HG02642 (cell line): Measurements from ENCODE around the gene GUCY1A2.
"Not testable (repeated sequence)": the region's sequence is repeated elsewhere in the genome, so short reads cannot be mapped to it uniquely, and the experiment has no call there.

Source experiments
- ATAC-seq: cut with Tn5 transposase; IDR thresholded peaks from one replicate; pipeline ENCODE4 v1.9.1; 2021; ENCODE audit warnings: mild to moderate bottlenecking; ENCODE audit not compliant: unreplicated experiment, poor library complexity

Gene GUCY1A2

GRCh38 chr11:107018219-107018901 is at the start of gene GUCY1A2:
GUCY1A2 (minus strand) TSS chr11:107018476; CDS start chr11:107018055, 421 bp downstream.
- peak; percentile 31 for ATAC-seq

DNA sequence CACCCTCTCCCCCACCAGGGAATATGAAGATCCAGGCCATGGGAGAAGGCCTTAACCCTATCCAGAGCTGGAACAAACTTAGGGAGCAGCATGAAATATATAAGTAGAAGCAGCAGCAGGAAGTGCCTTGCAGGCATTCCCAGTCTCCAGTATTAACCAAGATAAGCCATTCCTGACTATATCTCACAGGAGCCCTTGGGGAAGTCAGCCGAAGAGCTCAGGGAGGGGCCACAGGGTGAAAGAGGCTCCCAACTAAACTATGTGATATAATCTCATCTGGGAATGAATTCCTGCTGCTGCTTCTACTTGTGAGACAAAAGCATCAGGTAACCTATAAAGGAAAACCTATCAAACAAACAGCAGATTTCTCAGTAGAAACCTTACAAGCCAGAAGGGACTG is 36.1 kb upstream of the GUCY1A2 start:
- ATAC-seq, result no peak

GRCh38 chr11:107051332-107051731 is 33.1 kb upstream of the GUCY1A2 start:
- ATAC-seq, result not testable (repeated sequence)

- not testable (repeated sequence) for ATAC-seq
Measured at GRCh38 chr11:107050899-107051298, 32.6 kb upstream of the GUCY1A2 start.

GRCh38 chr11:107050121-107050520 is 31.8 kb upstream of the GUCY1A2 start:
- ATAC-seq, result no peak

- ATAC-seq, result no peak
Measured at GRCh38 chr11:107044503-107044902, 26.2 kb upstream of the GUCY1A2 start.

DNA sequence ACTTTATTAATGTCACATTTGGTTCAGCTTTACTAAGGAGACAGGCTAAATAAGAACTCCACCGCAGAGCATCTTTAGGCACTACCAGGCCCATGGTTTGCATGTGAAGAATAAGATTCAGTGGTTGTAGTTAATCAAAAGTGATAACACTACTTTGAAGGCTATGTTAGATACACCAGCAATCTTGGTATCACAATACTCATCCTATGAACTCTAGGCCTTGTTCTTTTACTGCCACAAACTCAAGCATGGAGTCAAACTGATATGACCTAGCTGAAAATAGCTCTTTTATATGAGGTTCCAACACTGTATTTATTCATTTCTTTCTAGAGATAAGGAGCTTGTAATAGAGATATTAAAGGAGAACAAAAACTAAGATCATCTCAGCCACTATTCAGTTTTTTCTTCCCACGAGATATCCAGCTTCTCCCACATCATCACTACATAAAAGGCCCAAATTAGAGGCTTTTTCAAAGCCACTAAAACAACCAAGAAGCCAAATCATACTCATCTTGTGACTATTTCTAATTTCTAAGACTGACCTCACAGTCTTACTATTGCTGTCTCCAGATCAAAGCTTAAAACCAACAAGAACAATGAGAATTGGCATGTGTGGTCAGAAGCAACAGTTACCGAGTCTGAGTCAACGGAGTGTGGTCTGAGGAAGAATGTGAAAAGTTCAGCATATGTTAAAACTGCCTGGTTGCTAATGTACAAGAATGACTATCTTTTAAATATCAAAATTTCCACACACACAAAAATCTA is 25.1 kb upstream of the GUCY1A2 start:
- peak; percentile 82 for ATAC-seq

GRCh38 chr11:107042748-107043147 is 24.5 kb upstream of the GUCY1A2 start:
- no peak for ATAC-seq

DNA sequence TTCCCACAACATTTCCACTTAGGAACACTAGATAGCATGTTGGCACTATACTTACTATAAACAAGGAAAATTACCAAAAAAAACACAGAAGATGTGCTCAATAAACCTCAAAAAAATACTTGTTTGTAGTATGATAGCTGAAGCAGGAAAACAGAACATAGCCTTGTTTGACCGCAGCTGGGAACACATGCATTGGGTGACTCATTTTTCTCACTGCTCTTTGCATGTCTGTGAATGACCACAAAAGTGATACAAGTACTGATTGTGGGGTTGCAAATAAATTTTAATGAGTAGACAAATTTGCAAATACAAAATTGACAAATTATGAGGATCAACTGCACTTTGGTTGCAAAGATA is 22.8 kb upstream of the GUCY1A2 start:
- ATAC-seq, result no peak

- ATAC-seq, result no peak
Measured at GRCh38 chr11:107040433-107041087, 22.3 kb upstream of the GUCY1A2 start.

DNA sequence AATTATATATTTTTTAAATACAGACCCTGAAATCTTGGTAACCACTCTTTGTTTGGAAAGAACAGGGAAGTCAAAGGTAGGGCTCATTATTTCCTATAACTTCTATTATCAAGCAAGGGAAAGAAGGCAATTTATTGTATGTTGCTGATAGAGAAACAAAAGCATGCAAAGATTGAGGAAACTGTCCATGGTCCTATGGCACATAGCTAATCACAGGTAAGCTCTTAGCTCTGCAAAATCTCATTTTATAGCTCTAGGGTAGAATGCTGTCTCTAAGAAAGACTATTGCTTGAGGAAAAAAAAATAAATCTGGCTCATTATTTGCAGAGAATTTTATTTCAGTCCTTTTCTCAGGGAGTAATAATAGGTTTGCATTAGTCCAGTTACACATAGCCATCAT is 7.4 kb upstream of the GUCY1A2 start:
- ATAC-seq, result no peak

DNA sequence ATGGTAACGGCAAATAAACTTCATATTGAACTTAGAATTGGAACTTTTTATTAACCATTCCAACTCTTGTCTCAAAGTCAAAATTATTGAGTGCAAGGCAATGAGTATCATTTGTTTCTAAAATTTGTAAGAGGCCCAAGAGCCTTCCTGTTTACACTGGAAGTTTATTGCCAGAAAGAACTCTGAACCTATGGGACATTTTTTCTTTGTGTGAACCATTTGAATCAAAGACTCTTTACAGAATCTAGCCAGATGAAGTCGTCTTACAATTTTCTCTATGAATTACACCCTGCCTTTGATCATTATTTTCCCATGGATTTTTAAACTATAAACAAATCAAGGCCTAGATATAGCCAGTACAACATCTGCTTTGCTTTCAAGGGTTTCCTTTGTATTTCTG is 2.3 kb upstream of the GUCY1A2 start:
- ATAC-seq, result no peak

- ATAC-seq, result no peak
Measured at GRCh38 chr11:107018902-107019493, 722 bp upstream of the GUCY1A2 start.

DNA sequence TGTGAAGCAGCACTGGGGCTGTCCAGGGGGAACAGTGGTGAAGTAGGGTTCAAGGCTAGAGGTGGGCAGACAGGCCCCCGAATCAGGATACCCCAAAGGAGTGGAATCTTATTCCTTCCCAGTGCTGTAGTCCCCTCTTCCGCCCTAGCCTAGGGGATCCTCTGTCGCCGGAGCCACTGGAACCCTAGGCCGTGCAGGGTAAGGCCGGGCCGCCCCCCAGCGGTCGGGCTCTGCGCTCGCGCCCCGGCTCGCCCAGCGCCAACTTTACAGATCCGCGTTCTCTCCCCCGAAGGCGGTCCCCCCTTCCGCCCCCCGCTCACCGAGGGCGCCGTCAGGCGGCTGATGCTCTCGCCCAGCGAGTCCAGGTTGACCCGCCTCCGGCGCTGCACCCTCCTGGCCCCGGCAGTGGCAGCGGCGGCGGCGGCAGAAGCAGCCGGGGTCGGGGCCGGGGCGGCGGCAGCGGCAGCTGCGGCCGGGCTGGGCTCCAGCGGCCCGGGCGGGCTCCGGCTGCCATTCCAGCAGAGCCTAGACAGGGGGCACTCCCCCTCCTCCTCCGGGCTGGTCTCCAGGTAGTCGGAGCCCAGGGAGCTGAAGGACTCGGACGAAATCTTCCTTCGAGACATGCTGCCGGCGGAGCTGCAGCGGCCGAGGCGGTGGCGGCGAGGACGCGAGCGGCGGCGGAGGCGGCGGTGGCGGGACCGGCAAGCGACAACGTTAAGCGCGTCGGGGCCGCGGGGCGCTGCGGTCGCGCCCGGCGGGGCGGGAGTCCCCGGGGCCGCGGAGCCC is 650 bp downstream of the GUCY1A2 start:
- peak; percentile 74 for ATAC-seq

- ATAC-seq, result no peak
Measured at GRCh38 chr11:107017104-107017432, 1.2 kb downstream of the GUCY1A2 start.

DNA sequence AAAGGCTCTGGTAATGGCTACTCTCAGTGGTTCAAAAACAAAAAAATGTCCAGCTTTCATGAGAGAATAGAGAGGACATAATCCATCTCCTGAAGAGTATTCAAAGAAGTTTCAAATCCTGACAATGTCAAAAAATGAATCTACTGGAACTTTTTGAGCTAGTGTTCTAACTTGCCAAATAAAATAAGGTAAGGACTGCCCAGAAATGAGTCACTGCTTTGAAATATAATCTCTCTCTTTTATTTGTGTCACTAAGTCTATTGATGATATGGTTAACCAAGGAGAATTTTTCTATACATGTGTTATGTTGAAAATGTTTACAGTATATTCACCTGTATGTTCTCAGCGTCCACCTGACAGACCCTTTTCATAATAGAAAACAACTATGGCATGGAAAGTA is 3.4 kb downstream of the GUCY1A2 start:
- no peak for ATAC-seq

GRCh38 chr11:107011977-107012376 is 6.3 kb downstream of the GUCY1A2 start:
- no peak for ATAC-seq

- no peak for ATAC-seq
Measured at GRCh38 chr11:107009190-107009589, 9.1 kb downstream of the GUCY1A2 start.

GRCh38 chr11:107006076-107006833 is 12.0 kb downstream of the GUCY1A2 start:
- no peak for ATAC-seq

GRCh38 chr11:106999196-106999595 is 19.1 kb downstream of the GUCY1A2 start:
- ATAC-seq, result no peak
